Measurements from ENCODE around the gene HLF. TPM values are rescaled to one million over a fixed set of nuclear protein-coding genes. Genes with fewer than 3 reads are reported as not detected.

Gene HLF
- total and polyA plus RNA-seq, 2 donors (not counting 1 experiment from before 2014, with no cell fraction given) = 0.10 TPM; not detected in 1

DNA sequence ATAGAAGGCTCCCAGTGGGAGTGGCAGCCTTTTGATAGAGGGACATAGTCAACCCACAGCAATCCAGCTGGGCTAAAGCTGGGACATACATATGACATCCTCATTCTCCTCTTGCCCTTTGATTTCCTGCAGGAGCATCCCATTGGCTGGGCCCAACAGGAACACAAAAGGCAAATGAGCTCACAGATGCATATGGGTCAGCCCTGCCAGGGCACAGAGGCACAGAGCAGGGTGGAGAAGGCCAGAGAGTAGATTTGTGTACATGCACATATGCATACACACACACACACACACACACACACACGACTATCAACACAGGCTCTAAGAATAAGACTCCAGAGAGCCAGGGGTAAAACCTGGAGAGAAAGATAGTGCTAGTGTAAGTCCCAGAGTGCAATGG lies 98.3 kb downstream of the HLF start:
- no peaks in the 10 kb centered on the region for H3K79me2 ChIP-seq (ENCODE audit: control insufficient read depth, insufficient read depth, low read length)
- H3K4me1 ChIP-seq (ENCODE audit: control insufficient read depth in 2 of 2, insufficient read depth in 2 of 2, low read length in 2 of 2) = no peaks in the 10 kb centered on the region
- Mint-ChIP-seq H3K27ac (no peak overlapping the region), H3K9me3 (ENCODE audit: insufficient read depth) (peaks cover 5% of the 10 kb centered on the region), H3K27me3 (peaks cover 22% of the 10 kb centered on the region), H3K4me3 (no peak overlapping the region), H3K4me1 (no peaks in the 10 kb centered on the region)
- ATAC-seq (ENCODE audit: low read depth) = no peak
- no peak overlapping the region for H3K27ac ChIP-seq (ENCODE audit: low read length in 2 of 2)
- intact Hi-C loops (cut with micrococcal nuclease) = no loop called here
- DNase-seq = no peak
- no peak overlapping the region for H2AFZ ChIP-seq (ENCODE audit: insufficient read depth, low read depth, low read length, poor library complexity, severe bottlenecking)
- 100% methylated on average over 1 of the region's 1 CpG for WGBS (ENCODE audit: insufficient coverage)
- peaks cover 0 to 4% (median 2%) of the 10 kb centered on the region in 4 experiments for H3K27me3 ChIP-seq (replicated peaks in 1 of 4; ENCODE audit: control extremely low read depth in 1 of 4, control insufficient read depth in 3 of 4, insufficient read depth in 4 of 4, low read length in 3 of 4)
- H3K9me3 ChIP-seq (ENCODE audit: control extremely low read depth in 1 of 3, control insufficient read depth in 2 of 3, insufficient read depth in 1 of 3, low read length in 2 of 3) = peaks cover 5 to 12% (median 5%) of the 10 kb centered on the region in 3 donors
- H3K4me2 ChIP-seq (replicated peaks; ENCODE audit: low read depth, low read length, poor library complexity, severe bottlenecking) = no peak overlapping the region
- CTCF ChIA-PET = interaction anchor here (1.4 to 3.5 kb wide), 2 partner anchors 16 to 150 kb away, joined by 7 to 20 read pairs; no protein-coding TSS in a partner anchor
- H3K4me3 ChIP-seq (ENCODE audit: control extremely low read depth in 1 of 5, extremely low read depth in 1 of 5, insufficient read depth in 1 of 5, low read depth in 2 of 5, low read length in 4 of 5) = no peak overlapping the region
- H3K36me3 ChIP-seq (replicated peaks in 1 of 2; ENCODE audit: control extremely low read depth in 1 of 2, control insufficient read depth in 1 of 2, extremely low read depth in 1 of 2, insufficient read depth in 2 of 2, low read length in 1 of 2) = no peaks in the 10 kb centered on the region
- H3K9ac ChIP-seq (ENCODE audit: low read length) = no peak overlapping the region
- TF ChIP-seq EZH2 (IDR thresholded peaks at IDR 0.05; ENCODE audit: borderline replicate concordance, insufficient read depth, low read depth, low read length, poor library complexity, severe bottlenecking) (no peak), CTCF (IDR thresholded peaks at IDR 0.05) (no peak)
- POLR2A ChIA-PET = no interaction called here
- H4K20me1 ChIP-seq (ENCODE audit: control insufficient read depth, insufficient read depth, low read length, poor library complexity, severe bottlenecking) = no peaks in the 10 kb centered on the region

DNA sequence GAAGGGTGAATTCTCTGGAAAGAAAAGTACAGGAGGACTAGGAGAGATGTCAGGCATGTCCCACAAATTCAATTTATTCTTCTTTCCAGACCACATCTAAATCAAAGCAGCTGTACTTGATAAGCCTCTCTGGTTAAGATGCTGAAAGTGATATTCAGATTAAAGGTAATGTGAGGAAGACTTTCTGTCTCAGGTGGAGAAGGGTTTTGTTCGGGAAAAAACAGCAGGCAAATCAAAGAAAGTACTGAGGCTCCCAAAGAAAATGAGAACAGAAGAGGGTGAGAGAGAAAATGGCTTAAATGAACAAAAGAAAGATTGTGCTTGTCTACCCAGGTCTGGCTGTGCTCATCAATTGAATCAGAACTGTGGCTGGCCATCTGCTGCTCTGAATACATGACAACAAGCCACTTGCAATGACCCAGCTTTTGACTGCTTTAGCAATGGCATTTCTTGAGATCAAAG lies 101.3 kb downstream of the HLF start:
- CTCF ChIA-PET = interaction anchor here (0.7 to 2.3 kb wide), 4 partner anchors 8 to 373 kb away, joined by 3 to 7 read pairs (median 4); no protein-coding TSS in a partner anchor
- WGBS (ENCODE audit: insufficient coverage) = 100% methylated on average over 1 of the region's 1 CpG

More for the DNA sequence above, 101.3 kb downstream of the HLF start:
- TF ChIP-seq CTCF (IDR thresholded peaks at IDR 0.05) = no peak
- TF ChIP-seq EZH2 (IDR thresholded peaks at IDR 0.05; ENCODE audit: borderline replicate concordance, insufficient read depth, low read depth, low read length, poor library complexity, severe bottlenecking) = no peak
- intact Hi-C loops (cut with micrococcal nuclease) = no loop called here
- POLR2A ChIA-PET = no interaction called here
- H3K4me3 Mint-ChIP-seq = no peak overlapping the region
- H3K4me1 Mint-ChIP-seq = peaks cover 3% of the 10 kb centered on the region
- H3K9me3 Mint-ChIP-seq (ENCODE audit: insufficient read depth) = peaks cover 3% of the 10 kb centered on the region
- peaks cover 11% of the 10 kb centered on the region for H3K27me3 Mint-ChIP-seq
- Histone ChIP-seq H2AFZ (ENCODE audit: insufficient read depth, low read depth, low read length, poor library complexity, severe bottlenecking) (no peak overlapping the region), H3K27ac (ENCODE audit: low read length in 2 of 2) (no peak overlapping the region), H3K27me3 (replicated peaks in 1 of 4; ENCODE audit: control extremely low read depth in 1 of 4, control insufficient read depth in 3 of 4, insufficient read depth in 4 of 4, low read length in 3 of 4) (peaks cover 0 to 4% (median 2%) of the 10 kb centered on the region in 4 experiments), H3K4me2 (replicated peaks; ENCODE audit: low read depth, low read length, poor library complexity, severe bottlenecking) (no peak overlapping the region), H3K9me3 (ENCODE audit: control extremely low read depth in 1 of 3, control insufficient read depth in 2 of 3, insufficient read depth in 1 of 3, low read length in 2 of 3) (peaks cover 0 to 6% (median 2%) of the 10 kb centered on the region in 3 donors), H3K9ac (ENCODE audit: low read length) (no peak overlapping the region), H3K36me3 (replicated peaks in 1 of 2; ENCODE audit: control extremely low read depth in 1 of 2, control insufficient read depth in 1 of 2, extremely low read depth in 1 of 2, insufficient read depth in 2 of 2, low read length in 1 of 2) (no peaks in the 10 kb centered on the region), H4K20me1 (ENCODE audit: control insufficient read depth, insufficient read depth, low read length, poor library complexity, severe bottlenecking) (no peaks in the 10 kb centered on the region), H3K4me3 (ENCODE audit: control extremely low read depth in 1 of 5, extremely low read depth in 1 of 5, insufficient read depth in 1 of 5, low read depth in 2 of 5, low read length in 4 of 5) (no peak overlapping the region), H3K79me2 (ENCODE audit: control insufficient read depth, insufficient read depth, low read length) (no peaks in the 10 kb centered on the region), H3K4me1 (ENCODE audit: control insufficient read depth in 2 of 2, insufficient read depth in 2 of 2, low read length in 2 of 2) (no peaks in the 10 kb centered on the region)
- ATAC-seq (ENCODE audit: low read depth) = no peak
- no peak overlapping the region for H3K27ac Mint-ChIP-seq
- DNase-seq = no peak
